Endothelial cell of umbilical vein (primary cell): ENCODE data around the gene YTHDC2. TPM values are rescaled to one million over a fixed set of nuclear protein-coding genes. Genes with fewer than 3 reads are reported as not detected.

Source experiments
- BruUV-seq: library from RNA; stranded (reverse); fragments of 400-500 nt; replicated peaks from 2 replicates; lab custom pipeline; 2021; lab: Mats Ljungman, UMichigan
- CTCF ChIA-PET: fragments of 300-600, 350-600 bp; sonication (Branson Sonifier 250); formaldehyde crosslinking; loops from one replicate; lab custom pipeline; 2021; ENCODE audit warnings: antibody characterized with exemption, inconsistent platforms; lab: Charles Lee
- POLR2A ChIA-PET: fragments of 300-600, 350-600 bp; sonication (Branson Sonifier 250); formaldehyde crosslinking; loops from one replicate; lab custom pipeline; 2021; ENCODE audit warnings: antibody characterized with exemption, inconsistent platforms; lab: Charles Lee
- DNase-seq: peaks from one replicate; pipeline ENCODE4 v3.0.0-alpha.2; 2011; ENCODE audit warnings: low read depth, low spot score
- FAIRE-seq: peaks from 2 replicates; lab custom pipeline; 2011; peaks lifted over from hg19 to GRCh38; lab: Jason Lieb, UNC
- H2AFZ ChIP-seq: 2 replicates; pipeline ENCODE4 v1.6.0; 2012; ENCODE audit warnings: low read depth, low read length, control low read depth, inconsistent platforms
- H3K27ac ChIP-seq: 2 replicates; pipeline ENCODE4 v1.5.1; 2011; ENCODE audit warnings: low read depth, mild to moderate bottlenecking, control low read depth, low read length, moderate library complexity; ENCODE audit not compliant: insufficient read depth
- H3K27me3 ChIP-seq, 2 experiments: 2 replicates each; pipeline versions ENCODE4 v1.6.0 to v1.6.1; 2011; ENCODE audit warnings: low read length in 2 of 2, mixed read lengths in 1 of 2; ENCODE audit not compliant: control insufficient read depth in 2 of 2, insufficient read depth in 2 of 2
- H3K36me3 ChIP-seq, 2 experiments: 2 replicates in 1 of 2; 3 replicates in 1 of 2; pipeline ENCODE4 v1.5.1; 2011; ENCODE audit warnings: low read length in 2 of 2, mild to moderate bottlenecking in 1 of 2, moderate library complexity in 1 of 2; ENCODE audit not compliant: control insufficient read depth in 2 of 2, insufficient read depth in 2 of 2; ENCODE audit errors: extremely low read depth in 1 of 2
- H3K4me1 ChIP-seq: 3 replicates; pipeline ENCODE4 v1.5.1; 2011; ENCODE audit warnings: mild to moderate bottlenecking, low read length; ENCODE audit not compliant: control insufficient read depth, insufficient read depth; ENCODE audit errors: extremely low read depth
- H3K4me2 ChIP-seq: 2 replicates; pipeline ENCODE4 v1.6.1; 2011; ENCODE audit warnings: low read length, control low read depth, mixed read lengths; ENCODE audit not compliant: insufficient read depth
- H3K4me3 ChIP-seq, 3 experiments: fragments of 200-600 bp in 1 of 3; sonication (generic), shearing (Covaris generic) in 1 of 3; replicated peaks in 1 of 3; 2 replicates each; pipeline ENCODE4 v1.5.1; 2011 to 2016; ENCODE audit warnings: control low read depth in 3 of 3, low read length in 3 of 3, mild to moderate bottlenecking in 2 of 3, inconsistent platforms in 1 of 3, low read depth in 1 of 3, moderate library complexity in 1 of 3; ENCODE audit not compliant: insufficient read depth in 1 of 3
- H3K79me2 ChIP-seq: 2 replicates; pipeline ENCODE4 v1.6.0; 2012; ENCODE audit warnings: low read length, inconsistent platforms; ENCODE audit not compliant: control insufficient read depth, insufficient read depth
- H3K9ac ChIP-seq: replicated peaks from 2 replicates; pipeline ENCODE3; 2011; ENCODE audit warnings: low read length, control low read depth; ENCODE audit not compliant: insufficient read depth; ENCODE audit errors: extremely low read depth
- H3K9me1 ChIP-seq: replicated peaks from 3 replicates; pipeline ENCODE4 v1.6.0; 2011; ENCODE audit warnings: mild to moderate bottlenecking, low read length; ENCODE audit not compliant: control insufficient read depth, insufficient read depth; ENCODE audit errors: extremely low read depth
- H3K9me3 ChIP-seq: replicated peaks from 2 replicates; pipeline ENCODE4 v1.5.1; 2012; ENCODE audit warnings: low read length, inconsistent platforms; ENCODE audit not compliant: control insufficient read depth, insufficient read depth
- H4K20me1 ChIP-seq: replicated peaks from 2 replicates; pipeline ENCODE3; 2011; ENCODE audit warnings: mild to moderate bottlenecking, low read length; ENCODE audit not compliant: control insufficient read depth, insufficient read depth; ENCODE audit errors: extremely low read depth
- CTCF ChIP-seq, 2 donors: IDR thresholded peaks; 1 replicate in 1 of 2; 2 replicates in 1 of 2; pipeline ENCODE4 v1.5.1; 2011; ENCODE audit warnings: low read length in 2 of 2, mild to moderate bottlenecking in 2 of 2, moderate library complexity in 2 of 2, control low read depth in 1 of 2, inconsistent platforms in 1 of 2, low read depth in 1 of 2; ENCODE audit not compliant: insufficient read depth in 1 of 2; ENCODE audit errors: extremely low read depth in 1 of 2
- EZH2 ChIP-seq: IDR thresholded peaks from 2 replicates; pipeline ENCODE4 v1.6.1; 2012; ENCODE audit warnings: borderline replicate concordance, low read depth, mild to moderate bottlenecking, moderate library complexity, low read length, inconsistent platforms; ENCODE audit not compliant: severe bottlenecking
- FOS ChIP-seq: IDR thresholded peaks from 2 replicates; pipeline ENCODE4 v1.6.1; 2011; ENCODE audit warnings: mild to moderate bottlenecking, low read length, moderate library complexity, borderline replicate concordance; ENCODE audit not compliant: insufficient read depth
- GATA2 ChIP-seq: IDR thresholded peaks from 2 replicates; pipeline ENCODE4 v1.7.0; 2011; ENCODE audit warnings: low read depth, mild to moderate bottlenecking, moderate library complexity, mixed read lengths, low read length; ENCODE audit not compliant: insufficient read length, insufficient read depth
- JUN ChIP-seq: IDR thresholded peaks from 2 replicates; pipeline ENCODE4 v1.6.1; 2011; ENCODE audit warnings: borderline replicate concordance, low read depth; ENCODE audit not compliant: insufficient read length, insufficient read depth
- MAX ChIP-seq: IDR thresholded peaks from 2 replicates; pipeline ENCODE4 v1.6.1; 2011; ENCODE audit not compliant: insufficient read depth, insufficient read length
- MYC ChIP-seq: IDR thresholded peaks from one replicate; pipeline ENCODE4 v1.6.1; 2011; ENCODE audit warnings: mild to moderate bottlenecking, low read depth, low read length
- POLR2A ChIP-seq: IDR thresholded peaks from 2 replicates; pipeline ENCODE4 v1.6.1; 2012; ENCODE audit warnings: low read depth, mild to moderate bottlenecking, control low read depth, low read length
- POLR2AphosphoS5 ChIP-seq: IDR thresholded peaks from 2 replicates; pipeline ENCODE4 v1.6.1; 2012; ENCODE audit warnings: low read depth, mild to moderate bottlenecking, control low read depth, low read length, moderate library complexity; ENCODE audit not compliant: insufficient read depth
- dilution Hi-C: fragments of 300-500 bp; cut with MboI; formaldehyde crosslinking; loops from one replicate; pipeline ENCODE4 v1.15.0; 2019; ENCODE audit warnings: low sequenced_read_pairs; ENCODE audit not compliant: extremely low pct_ligation_motif_present
- intact Hi-C: fragments of 100-400 bp; cut with micrococcal nuclease; formaldehyde crosslinking; loops from one replicate; pipeline ENCODE4 v1.10.0; 2022
- polyA plus RNA-seq, 4 experiments: library from polyadenylated mRNA; depleted of rRNA in 3 of 4; stranded (reverse) in 3 of 4; unstranded in 1 of 4; fragments of >200 nt; gene quantifications; 2 replicates each; pipeline versions ENCODE4 v1.2.1 to v1.2.3, GENCODE V29; 2011 to 2012; ENCODE audit warnings: missing spikeins in 1 of 4
- total RNA-seq: library from RNA; stranded (reverse); gene quantifications from 2 replicates; pipeline ENCODE4 v1.2.3, GENCODE V29; 2021

Gene YTHDC2
- total and polyA plus RNA-seq, 2 donors (not counting 3 experiments of a cell fraction or from before 2014, with no cell fraction given): 7.6 to 40.7 TPM

- no peaks in the 10 kb centered on the region for H3K9me3 ChIP-seq
- no peak for DNase-seq
- peaks cover 15% of the 10 kb centered on the region for H3K4me1 ChIP-seq
- POLR2A ChIA-PET: no interaction called here
- H3K27ac ChIP-seq: no peak overlapping the region
- no peaks in the 10 kb centered on the region for H4K20me1 ChIP-seq
- H2AFZ ChIP-seq: no peak overlapping the region
- no TSS peak for BruUV-seq
- peaks cover 25% of the 10 kb centered on the region for H3K79me2 ChIP-seq
- no peak for FAIRE-seq
- no peak overlapping the region for H3K4me2 ChIP-seq
- intact Hi-C loops (loop anchor here (2.0 to 10.0 kb wide), 4 partner anchors 24 to 590 kb away; partner anchors contain the start of genes MCC and REEP5), dilution Hi-C loops (no loop called here)
- CTCF ChIA-PET: interaction anchor here (1.0 to 4.0 kb wide), 7 partner anchors 11 to 516 kb away, joined by 3 to 263 read pairs (median 6); no protein-coding TSS in a partner anchor
- peaks cover 9 to 17% of the 10 kb centered on the region in 2 experiments for H3K27me3 ChIP-seq
- no peak overlapping the region for H3K4me3 ChIP-seq
- no peak for TF ChIP-seq EZH2
- no peak for TF ChIP-seq MAX
- TF ChIP-seq POLR2A: no peak
- TF ChIP-seq GATA2: no peak
- TF ChIP-seq CTCF (IDR thresholded peaks at IDR 0.05; ENCODE audit: extremely low read depth in 1 of 2, insufficient read depth in 1 of 2, low read depth in 1 of 2, low read length in 2 of 2): no peak
- no peak for TF ChIP-seq POLR2AphosphoS5
- no peak for TF ChIP-seq JUN
- no peak for TF ChIP-seq FOS
- no peak for TF ChIP-seq MYC
- H3K9me1 ChIP-seq: no peaks in the 10 kb centered on the region
- no peak overlapping the region for H3K9ac ChIP-seq
- no peaks in the 10 kb centered on the region for H3K36me3 ChIP-seq
Measured at GRCh38 chr5:113512341-113512740, 1.2 kb upstream of the YTHDC2 start.
